ENCODE measurements around the gene AHDC1.

The AHDC1 gene

GRCh38 chr1:27568300-27569087 is 35.5 kb downstream of the AHDC1 start:
- Histone ChIP-seq H3K36me3 (no peaks in the 10 kb centered on the region), H3K27ac (peak overlapping the region; percentile 48), H3K9me3 (no peaks in the 10 kb centered on the region), H3K4me1 (ENCODE audit: control insufficient read depth in 1 of 2, insufficient read depth in 1 of 2, low read depth in 1 of 2, low read length in 1 of 2) (peaks cover 15 to 17% of the 10 kb centered on the region in 2 experiments), H3K27me3 (peaks cover 21% of the 10 kb centered on the region), H3K4me3 (ENCODE audit: low read depth in 1 of 2, low read length in 1 of 2) (peak overlapping the region; percentile 52 to 59)
- peak; percentile 78 for TF ChIP-seq CTCF (IDR thresholded peaks at IDR 0.05)

GRCh38 chr1:27567971-27568299 is 36.0 kb downstream of the AHDC1 start:
- H3K27ac ChIP-seq, result no peak overlapping the region
- H3K4me1 ChIP-seq (ENCODE audit: control insufficient read depth in 1 of 2, insufficient read depth in 1 of 2, low read depth in 1 of 2, low read length in 1 of 2), result peaks cover 15 to 17% of the 10 kb centered on the region in 2 experiments
- peaks cover 17% of the 10 kb centered on the region for H3K27me3 ChIP-seq
- H3K4me3 ChIP-seq (ENCODE audit: low read depth in 1 of 2, low read length in 1 of 2), result peak overlapping the region; percentile 52 to 59
- no peaks in the 10 kb centered on the region for H3K36me3 ChIP-seq
- no peaks in the 10 kb centered on the region for H3K9me3 ChIP-seq
- TF ChIP-seq CTCF (IDR thresholded peaks at IDR 0.05), result no peak

GRCh38 chr1:27567146-27567526 is 36.8 kb downstream of the AHDC1 start:
- no peak overlapping the region for H3K27ac ChIP-seq
- H3K4me3 ChIP-seq (ENCODE audit: low read depth in 1 of 2, low read length in 1 of 2), result no peak overlapping the region
- peaks cover 15 to 17% of the 10 kb centered on the region in 2 experiments for H3K4me1 ChIP-seq (ENCODE audit: control insufficient read depth in 1 of 2, insufficient read depth in 1 of 2, low read depth in 1 of 2, low read length in 1 of 2)
- no peaks in the 10 kb centered on the region for H3K9me3 ChIP-seq
- H3K36me3 ChIP-seq, result no peaks in the 10 kb centered on the region
- no peak for TF ChIP-seq CTCF (IDR thresholded peaks at IDR 0.05)
- H3K27me3 ChIP-seq, result peaks cover 17% of the 10 kb centered on the region

- H3K27me3 ChIP-seq, result peaks cover 17% of the 10 kb centered on the region
- no peak for TF ChIP-seq CTCF (IDR thresholded peaks at IDR 0.05)
- no peak overlapping the region for H3K27ac ChIP-seq
- H3K36me3 ChIP-seq, result no peaks in the 10 kb centered on the region
- H3K4me1 ChIP-seq (ENCODE audit: control insufficient read depth in 1 of 2, insufficient read depth in 1 of 2, low read depth in 1 of 2, low read length in 1 of 2), result peaks cover 15 to 17% of the 10 kb centered on the region in 2 experiments
- no peak overlapping the region for H3K4me3 ChIP-seq (ENCODE audit: low read depth in 1 of 2, low read length in 1 of 2)
- H3K9me3 ChIP-seq, result no peaks in the 10 kb centered on the region
Measured at GRCh38 chr1:27566462-27567145, 37.3 kb downstream of the AHDC1 start.

GRCh38 chr1:27564710-27565649 is 39.0 kb downstream of the AHDC1 start:
- H3K27ac ChIP-seq, result no peak overlapping the region
- H3K9me3 ChIP-seq, result no peaks in the 10 kb centered on the region
- H3K4me1 ChIP-seq (ENCODE audit: control insufficient read depth in 1 of 2, insufficient read depth in 1 of 2, low read depth in 1 of 2, low read length in 1 of 2), result peaks cover 15 to 17% of the 10 kb centered on the region in 2 experiments
- H3K4me3 ChIP-seq (ENCODE audit: low read depth in 1 of 2, low read length in 1 of 2), result no peak overlapping the region
- no peak for TF ChIP-seq CTCF (IDR thresholded peaks at IDR 0.05)
- no peaks in the 10 kb centered on the region for H3K36me3 ChIP-seq
- H3K27me3 ChIP-seq, result peaks cover 17% of the 10 kb centered on the region
